NCI-H2029 treated with DMSO at 0.1 percent for 48 hours (cell line): ENCODE results near the gene ARL3.
"Not testable (repeated sequence)": the region's sequence is repeated elsewhere in the genome, so short reads cannot be mapped to it uniquely, and the experiment has no call there.

Source experiments
- DNase-seq: peaks from one replicate; lab custom pipeline; 2025; lab: John Stamatoyannopoulos, UW

The ARL3 gene

DNA sequence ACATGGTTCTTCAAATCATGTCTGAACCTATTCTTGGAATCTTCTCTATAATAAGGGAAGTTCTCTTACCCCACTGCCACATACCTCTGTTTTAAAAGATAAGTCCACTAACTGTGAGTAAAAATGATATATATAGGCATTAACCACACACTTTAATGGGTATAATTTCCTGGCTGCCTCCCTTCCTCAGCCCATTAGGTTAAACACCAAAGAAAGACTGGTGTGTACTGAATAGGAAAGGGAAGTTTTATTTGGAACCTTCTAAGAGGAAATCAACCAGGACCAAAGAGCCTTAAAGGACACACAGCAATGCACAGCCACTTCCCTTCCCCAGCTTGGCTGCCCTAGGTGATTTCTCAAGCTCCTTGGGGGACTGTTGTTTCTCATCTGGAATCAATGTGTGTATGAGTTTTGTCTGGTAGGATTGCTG, 24.5 kb upstream of the ARL3 start:
- DNase-seq = no peak

DNA sequence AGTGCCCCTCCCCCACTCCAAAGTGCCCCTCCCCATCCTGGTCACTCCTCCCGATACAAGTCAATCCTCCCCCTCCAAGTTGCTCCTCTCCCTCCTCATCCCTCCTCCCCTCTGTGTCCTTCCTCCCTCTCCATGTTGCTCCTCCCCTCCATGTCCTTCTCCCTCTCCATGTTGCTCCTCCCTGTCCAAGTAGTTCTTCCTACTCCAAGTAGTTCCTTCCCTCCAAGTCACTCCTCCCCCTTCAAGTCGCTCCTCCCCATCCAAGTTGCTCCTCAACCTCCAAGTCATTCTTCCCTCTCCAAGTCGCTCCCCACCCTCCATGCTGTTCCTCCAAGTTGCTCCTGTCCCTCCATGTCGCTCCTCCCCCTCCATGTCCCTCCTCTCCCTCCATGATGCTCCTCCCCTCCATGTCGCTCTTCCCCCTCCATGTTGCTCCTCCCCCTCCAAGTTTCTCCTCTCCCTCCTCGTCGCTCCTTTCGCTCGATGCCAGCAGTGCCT, 20.9 kb upstream of the ARL3 start:
- DNase-seq = no peak

DNA sequence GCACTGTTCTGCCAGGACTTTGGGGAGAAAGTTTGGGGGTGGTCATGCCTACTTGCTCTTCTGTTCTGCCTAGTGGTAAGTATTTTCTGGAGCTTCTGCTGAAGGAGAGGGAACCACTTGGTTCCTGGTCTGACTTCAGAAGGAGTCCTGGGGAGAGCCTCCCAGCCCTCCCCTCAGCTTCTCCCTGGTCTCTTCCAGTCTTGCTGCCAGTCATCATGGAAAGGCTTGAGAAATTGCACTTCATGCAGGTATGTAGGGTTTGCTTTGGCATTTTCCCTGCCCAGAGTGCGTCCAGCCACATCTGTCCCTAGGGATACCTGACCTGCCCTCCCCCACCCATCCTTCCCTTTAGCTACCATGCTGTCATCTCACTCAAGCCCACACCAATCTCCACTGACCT, 18.5 kb upstream of the ARL3 start:
- DNase-seq = no peak

DNA sequence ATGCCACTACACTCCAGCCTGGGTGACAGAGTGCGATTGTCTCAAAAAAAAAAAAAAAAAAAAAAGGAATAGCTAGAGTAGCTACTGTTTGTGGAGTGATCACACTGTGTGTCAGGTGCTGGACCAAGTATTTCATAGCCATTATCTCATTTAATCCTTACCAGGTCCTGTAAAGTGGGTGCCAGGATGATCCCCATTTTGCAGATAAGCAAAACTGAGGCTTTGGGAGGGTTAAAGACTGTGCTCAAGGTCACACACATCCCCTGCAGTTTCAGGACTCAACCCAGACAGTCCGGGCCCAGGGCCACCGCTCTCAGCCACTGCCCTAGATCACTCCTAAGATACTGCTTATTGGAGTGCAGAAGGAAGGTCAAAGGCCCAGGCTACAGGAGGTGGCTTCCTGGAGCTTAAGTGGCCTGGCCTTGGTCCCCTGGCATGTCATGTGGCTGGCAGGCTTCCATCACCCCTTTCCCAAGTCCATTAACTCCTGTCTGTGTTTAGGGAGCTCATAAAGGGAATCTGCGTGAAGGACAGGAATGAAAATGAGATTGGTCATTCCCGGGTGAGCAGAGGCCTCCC, 17.1 kb upstream of the ARL3 start:
- no peak for DNase-seq

GRCh38 chr10:102729029-102730026, 15.1 kb upstream of the ARL3 start:
- peak; percentile 3 for DNase-seq

DNA sequence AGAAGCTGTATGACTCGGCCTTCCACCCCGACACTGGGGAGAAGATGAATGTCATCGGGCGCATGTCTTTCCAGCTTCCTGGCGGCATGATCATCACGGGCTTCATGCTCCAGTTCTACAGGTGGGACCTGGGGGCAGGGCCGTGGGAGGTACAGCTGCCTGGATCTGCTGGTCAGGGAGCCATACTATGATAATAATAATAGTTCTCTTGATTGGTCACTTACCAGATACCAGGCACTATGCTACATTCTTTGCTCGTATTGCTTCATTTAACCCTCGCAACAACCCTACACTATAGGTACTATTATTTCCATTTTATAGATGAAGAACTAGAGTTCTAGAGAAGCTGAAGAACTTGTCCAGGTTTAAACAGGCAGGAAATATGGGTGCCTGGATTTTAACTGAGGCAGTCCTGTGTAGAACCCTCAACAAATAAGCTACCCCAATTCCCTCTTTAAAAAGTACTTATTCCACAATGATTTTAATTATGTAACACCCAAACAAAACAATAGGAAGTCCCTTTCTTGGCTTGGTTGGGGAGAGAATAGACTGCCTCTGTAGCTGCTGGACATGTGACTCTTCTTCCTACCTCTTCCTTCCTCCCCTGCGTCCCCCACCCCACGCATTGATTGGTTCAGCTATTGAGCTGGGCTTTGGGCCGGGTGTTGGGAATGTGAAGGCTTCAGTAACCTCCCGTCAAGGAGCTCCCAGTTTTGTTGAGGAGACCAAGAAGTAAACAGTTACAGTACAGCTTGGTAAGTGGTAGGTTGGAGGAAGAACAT, 13.0 kb upstream of the ARL3 start:
- DNase-seq = no peak

GRCh38 chr10:102726274-102726673, 12.1 kb upstream of the ARL3 start:
- DNase-seq = no peak

DNA sequence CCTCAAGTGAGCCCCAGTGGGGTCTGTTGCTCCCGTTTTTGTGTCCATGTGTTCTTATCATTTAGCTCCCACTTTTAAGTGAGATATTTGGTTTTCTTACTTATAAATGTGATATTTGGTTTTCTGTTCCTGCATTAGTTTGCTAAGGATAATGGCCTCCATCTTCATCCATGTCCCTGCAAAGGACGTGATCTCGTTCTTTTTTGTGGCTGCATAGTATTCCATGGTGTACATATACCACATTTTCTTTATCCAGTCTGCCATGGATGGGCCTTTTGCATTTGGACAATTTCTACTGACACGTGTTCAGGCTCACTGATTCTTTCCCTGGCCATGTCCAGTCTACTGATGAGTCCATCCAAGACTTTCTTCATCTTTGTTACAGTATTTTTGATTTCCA, 9.8 kb upstream of the ARL3 start:
- DNase-seq = no peak

DNA sequence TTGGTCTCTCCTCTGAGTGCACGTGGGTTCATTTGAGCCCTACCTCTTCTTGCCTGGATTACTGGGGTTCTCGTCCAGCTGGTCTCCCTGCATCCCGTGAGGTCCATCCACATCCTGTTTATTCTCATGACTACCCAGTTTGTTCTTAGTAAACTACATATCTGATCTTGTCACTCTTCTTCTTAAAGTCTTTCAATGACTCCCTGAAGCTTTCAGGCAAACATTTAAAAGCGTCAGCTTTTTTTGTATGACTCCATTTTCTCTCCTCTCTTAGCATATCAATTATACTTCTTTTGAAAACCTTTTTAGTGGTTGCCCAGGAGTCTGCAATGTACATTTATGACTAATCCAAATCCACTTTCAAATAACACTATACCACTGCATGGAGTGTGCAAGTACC, 7.8 kb upstream of the ARL3 start:
- DNase-seq = no peak

- no peak for DNase-seq
Observed at GRCh38 chr10:102720775-102721301, 6.6 kb upstream of the ARL3 start.

GRCh38 chr10:102720337-102720736, 6.1 kb upstream of the ARL3 start:
- no peak for DNase-seq

GRCh38 chr10:102718220-102718619, 4.0 kb upstream of the ARL3 start:
- DNase-seq = no peak

GRCh38 chr10:102716900-102717565, 2.8 kb upstream of the ARL3 start:
- not testable (repeated sequence) for DNase-seq

GRCh38 chr10:102715880-102716279, 1.7 kb upstream of the ARL3 start:
- no peak for DNase-seq

DNA sequence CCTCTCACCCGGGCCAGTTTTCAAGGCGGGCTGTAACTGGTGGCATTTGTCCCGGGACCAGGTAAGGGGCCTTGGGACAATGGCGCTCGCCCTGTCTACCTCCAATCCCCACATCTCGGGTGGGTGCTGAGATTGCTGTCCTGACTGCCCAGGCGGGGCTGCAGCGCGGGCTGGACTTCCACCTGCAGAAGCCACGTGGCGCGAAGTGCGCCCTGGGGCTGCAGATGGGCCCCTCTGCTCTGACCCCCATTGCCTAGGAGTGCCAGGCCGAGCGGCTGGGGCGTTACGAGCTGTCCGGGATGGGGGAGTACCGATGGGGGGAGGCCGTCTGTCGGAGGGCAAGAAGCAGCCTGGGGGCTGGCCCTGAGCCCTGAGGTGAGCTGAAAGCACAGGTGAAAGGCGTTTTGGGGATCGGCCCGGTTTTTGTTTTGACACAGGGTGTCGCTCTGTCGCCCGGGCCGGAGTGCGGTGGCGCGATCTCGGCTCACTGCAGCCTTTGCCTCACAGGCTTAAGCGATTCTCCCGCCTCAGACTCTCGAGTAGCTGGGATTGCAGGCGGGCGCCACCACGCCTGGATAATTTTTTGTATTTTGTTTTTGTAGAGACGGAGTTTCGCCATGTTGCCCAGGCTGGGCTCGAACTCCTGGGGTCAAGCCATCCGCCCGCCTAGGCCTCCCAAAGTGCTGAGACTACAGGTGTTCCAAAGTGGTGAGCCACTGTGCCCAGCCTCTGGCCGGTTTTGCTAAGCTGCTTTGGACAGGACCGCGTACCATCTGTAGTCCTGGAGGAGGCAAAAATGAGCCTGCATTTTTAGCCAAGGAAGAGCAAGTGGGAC, 641 bp upstream of the ARL3 start, which contains the start of gene SFXN2:
Gene SFXN2 (plus strand): TSS at position 16 of the 835 bp plus-strand sequence. CDS start 12,001 bp downstream, outside the sequence.
- no peak for DNase-seq

DNA sequence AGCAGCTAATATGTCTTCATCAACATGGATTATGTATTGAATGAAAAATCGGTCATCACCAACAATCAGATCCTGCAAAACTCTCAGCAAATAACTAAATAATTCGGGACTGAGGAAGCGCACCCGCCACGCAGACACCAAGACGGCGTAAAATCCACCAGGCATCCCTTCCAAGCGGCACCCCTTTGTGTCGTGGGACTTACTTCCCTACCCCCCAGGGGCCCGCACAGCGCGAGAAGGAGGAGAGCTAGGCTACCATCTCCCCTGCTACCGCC, 721 bp downstream of the ARL3 start:
- no peak for DNase-seq

DNA sequence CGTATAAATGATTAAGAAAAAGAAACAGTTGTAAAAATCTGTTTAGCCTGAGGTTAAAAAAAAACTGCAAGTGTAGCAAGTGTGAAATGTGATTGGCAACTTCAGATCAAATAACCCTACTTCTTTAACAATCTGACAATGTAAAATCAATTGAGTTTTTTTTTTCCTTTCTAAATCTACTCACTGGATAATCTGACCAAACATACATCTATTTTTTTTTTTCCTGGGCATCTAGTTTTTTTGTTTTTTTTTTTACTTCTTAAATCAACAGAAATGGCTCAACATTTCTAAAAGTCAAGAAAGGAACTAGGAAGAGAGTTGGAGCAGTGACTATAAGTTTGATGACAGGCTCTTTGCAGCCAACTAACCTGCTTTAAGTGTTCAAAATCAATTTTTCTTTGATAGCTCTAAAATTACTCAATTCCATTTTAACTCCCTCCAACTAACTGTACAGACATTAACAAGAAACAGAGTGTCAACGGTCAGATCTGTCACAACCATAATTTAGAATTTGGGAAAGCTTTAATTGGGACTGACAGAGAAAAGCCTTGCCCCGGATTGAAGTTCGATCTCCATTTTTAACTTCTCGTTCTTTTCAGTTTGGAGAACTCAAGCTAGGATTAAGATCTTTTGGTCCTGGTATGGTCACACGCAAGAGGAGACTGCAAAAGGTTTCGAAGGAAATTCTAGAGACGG, 1.2 kb downstream of the ARL3 start:
- no peak for DNase-seq

DNA sequence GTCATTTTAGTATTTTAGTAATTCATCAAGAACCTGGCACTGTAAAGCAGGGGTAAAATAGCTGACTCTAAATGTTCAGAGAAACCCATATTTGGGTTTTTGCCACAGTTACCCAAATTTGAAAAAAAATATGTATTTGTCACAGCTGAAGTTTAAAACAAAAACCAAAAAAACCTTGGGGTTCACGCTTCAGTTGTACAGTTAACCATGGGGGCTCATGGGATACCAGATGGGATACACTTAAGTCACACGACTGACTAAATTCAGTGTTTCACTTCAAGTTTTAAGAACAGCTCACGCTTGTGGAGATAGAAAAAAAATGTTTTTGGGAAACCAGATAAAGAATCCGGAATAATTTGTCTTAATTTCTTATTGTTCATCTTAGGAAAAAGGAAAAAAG, 2.1 kb downstream of the ARL3 start:
- DNase-seq = no peak

GRCh38 chr10:102710609-102711008, 3.6 kb downstream of the ARL3 start:
- DNase-seq = no peak

- no peak for DNase-seq
Observed at GRCh38 chr10:102705531-102705930, 8.7 kb downstream of the ARL3 start.
